Left renal pelvis (tissue), 4 donors: ENCODE data around the gene INO80. TPM values are rescaled to one million over a fixed set of nuclear protein-coding genes. Genes with fewer than 3 reads are reported as not detected.
"Not testable (repeated sequence)": the region's sequence is repeated elsewhere in the genome, so short reads cannot be mapped to it uniquely, and the experiment has no call there.

Source experiments
- DNase-seq, 4 donors: peaks; one replicate each; pipeline ENCODE4 v3.0.0-alpha.2; 2013; ENCODE audit warnings: low read depth in 4 of 4, low spot score in 3 of 4
- polyA plus RNA-seq, 4 donors: library from polyadenylated mRNA; unstranded; fragments of 120-200 nt; gene quantifications; one replicate each; pipeline ENCODE4 v1.2.1, GENCODE V29; 2013; ENCODE audit not compliant: insufficient read length in 4 of 4

Gene INO80
- polyA plus RNA-seq, 4 donors: 14.3 to 23.2 (median 22.0) TPM

- DNase-seq: not testable (repeated sequence)
Measured at GRCh38 chr15:40954158-40954848, 161.8 kb downstream of the INO80 start.

- no peak for DNase-seq
Measured at GRCh38 chr15:40953713-40954074, 162.4 kb downstream of the INO80 start.

- DNase-seq: peak in 3 of 4 donors; percentile 81 to 89 (median 83)
Measured at GRCh38 chr15:40952901-40953712, 163.0 kb downstream of the INO80 start, which contains the start of gene CHAC1. CHAC1 (plus strand) TSS chr15:40953471; CDS start chr15:40953584, 113 bp downstream.

- no peak for DNase-seq
Measured at GRCh38 chr15:40952301-40952900, 163.7 kb downstream of the INO80 start.

- DNase-seq: no peak
Measured at GRCh38 chr15:40951764-40952163, 164.3 kb downstream of the INO80 start.

- no peak for DNase-seq
Measured at GRCh38 chr15:40949756-40950207, 166.3 kb downstream of the INO80 start.

- no peak for DNase-seq
Measured at GRCh38 chr15:40948706-40949473, 167.2 kb downstream of the INO80 start.

- no peak for DNase-seq
Measured at GRCh38 chr15:40944510-40945296, 171.4 kb downstream of the INO80 start.

GRCh38 chr15:40943764-40944365 lies 172.2 kb downstream of the INO80 start:
- no peak for DNase-seq

- no peak for DNase-seq
Measured at GRCh38 chr15:40942878-40943277, 173.2 kb downstream of the INO80 start.

- no peak for DNase-seq
Measured at GRCh38 chr15:40942337-40942854, 173.7 kb downstream of the INO80 start.

- peak in 1 of 4 donors; percentile 70 for DNase-seq
Measured at GRCh38 chr15:40941528-40942336, 174.3 kb downstream of the INO80 start.

- no peak for DNase-seq
Measured at GRCh38 chr15:40941068-40941527, 175.0 kb downstream of the INO80 start.

GRCh38 chr15:40940296-40940801 lies 175.7 kb downstream of the INO80 start:
- DNase-seq: no peak

GRCh38 chr15:40938536-40938870 lies 177.6 kb downstream of the INO80 start:
- DNase-seq: no peak

GRCh38 chr15:40937762-40938535 lies 178.1 kb downstream of the INO80 start:
- DNase-seq: no peak
